GM10248 (cell line): Measurements from ENCODE around the gene EPM2A.

Source experiments
- CTCF ChIA-PET: fragments of 300-600 bp; sonication (Branson Sonifier 250); formaldehyde crosslinking; extraction: SDS; loops from one replicate; lab custom pipeline; 2021; ENCODE audit warnings: antibody characterized with exemption; lab: Yijun Ruan, JAX
- POLR2A ChIA-PET: fragments of 350-650 bp; sonication (Branson Sonifier 250); formaldehyde crosslinking; extraction: SDS; loops from one replicate; lab custom pipeline; 2020; ENCODE audit warnings: antibody characterized with exemption; lab: Yijun Ruan, JAX
- DNase-seq: peaks from one replicate; pipeline ENCODE4 v3.0.0; 2012; ENCODE audit errors: extremely low spot score
- TF ChIP-seq, protein P1 (sequence below): IDR thresholded peaks from 2 replicates; pipeline ENCODE4 v1.5.1; 2012; ENCODE audit warnings: mild to moderate bottlenecking, low read depth; ENCODE audit errors: extremely low read depth, missing control alignments, control extremely low read depth

The EPM2A gene

DNA sequence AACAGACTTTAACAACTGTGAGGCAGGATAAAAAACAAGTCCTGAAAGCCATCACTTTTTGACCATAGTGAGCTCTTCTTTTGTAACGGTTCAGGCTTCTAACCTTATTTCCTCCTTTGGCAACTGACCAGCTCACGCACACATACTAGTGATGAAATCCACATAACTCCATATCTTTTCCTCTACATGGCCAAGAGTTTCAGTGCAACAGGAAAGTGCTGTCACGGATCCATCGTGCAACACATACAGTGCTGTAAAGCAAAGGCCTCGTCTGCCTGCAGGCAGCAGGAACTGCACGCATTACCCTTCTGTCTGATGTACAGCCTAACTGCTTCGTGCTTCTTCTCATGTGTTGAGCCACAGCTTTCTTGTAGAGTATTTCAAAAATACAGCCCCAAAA is 108.5 kb downstream of the EPM2A start:
- no peak for DNase-seq
- ChIA-PET CTCF (interaction anchor here (1.2 to 4.7 kb wide), 4 partner anchors 9 to 14 kb away, joined by 3 to 27 read pairs (median 3); no protein-coding TSS in a partner anchor), POLR2A (no interaction called here)
- TF ChIP-seq, protein P1, sequence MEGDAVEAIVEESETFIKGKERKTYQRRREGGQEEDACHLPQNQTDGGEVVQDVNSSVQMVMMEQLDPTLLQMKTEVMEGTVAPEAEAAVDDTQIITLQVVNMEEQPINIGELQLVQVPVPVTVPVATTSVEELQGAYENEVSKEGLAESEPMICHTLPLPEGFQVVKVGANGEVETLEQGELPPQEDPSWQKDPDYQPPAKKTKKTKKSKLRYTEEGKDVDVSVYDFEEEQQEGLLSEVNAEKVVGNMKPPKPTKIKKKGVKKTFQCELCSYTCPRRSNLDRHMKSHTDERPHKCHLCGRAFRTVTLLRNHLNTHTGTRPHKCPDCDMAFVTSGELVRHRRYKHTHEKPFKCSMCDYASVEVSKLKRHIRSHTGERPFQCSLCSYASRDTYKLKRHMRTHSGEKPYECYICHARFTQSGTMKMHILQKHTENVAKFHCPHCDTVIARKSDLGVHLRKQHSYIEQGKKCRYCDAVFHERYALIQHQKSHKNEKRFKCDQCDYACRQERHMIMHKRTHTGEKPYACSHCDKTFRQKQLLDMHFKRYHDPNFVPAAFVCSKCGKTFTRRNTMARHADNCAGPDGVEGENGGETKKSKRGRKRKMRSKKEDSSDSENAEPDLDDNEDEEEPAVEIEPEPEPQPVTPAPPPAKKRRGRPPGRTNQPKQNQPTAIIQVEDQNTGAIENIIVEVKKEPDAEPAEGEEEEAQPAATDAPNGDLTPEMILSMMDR = no peak

DNA sequence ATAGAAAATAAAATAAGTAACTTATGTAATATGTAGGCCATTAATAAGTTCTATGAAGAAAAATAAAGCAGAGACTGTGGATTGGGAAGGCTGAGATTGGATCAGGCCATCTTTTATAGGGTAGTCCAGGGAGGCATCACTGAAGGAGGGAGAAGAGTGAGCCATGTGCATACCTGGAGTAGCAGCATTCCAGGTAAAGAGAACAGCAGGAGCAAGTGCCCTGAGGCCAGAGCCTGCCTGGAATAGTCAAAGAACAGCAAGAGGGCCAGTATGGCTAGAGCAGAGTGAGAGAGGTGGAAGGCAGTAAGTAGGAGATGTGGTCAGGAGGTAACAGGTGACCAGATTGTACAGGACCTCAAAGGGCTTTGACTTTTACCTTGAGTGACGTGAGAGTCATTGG is 112.1 kb downstream of the EPM2A start:
- no peak for DNase-seq
- TF ChIP-seq, protein P1 = no peak
- ChIA-PET POLR2A (no interaction called here), CTCF (interaction anchor here (1.1 to 4.7 kb wide), 3 partner anchors 10 to 15 kb away, joined by 3 to 27 read pairs (median 20); no protein-coding TSS in a partner anchor)

- DNase-seq = no peak
- TF ChIP-seq, protein P1 = no peak
- POLR2A ChIA-PET = no interaction called here
- CTCF ChIA-PET = interaction anchor here (2.9 kb wide), 1 partner anchor 12 kb away, joined by 20 read pairs; no protein-coding TSS in a partner anchor
Measured at GRCh38 chr6:145621776-145622175, 113.5 kb downstream of the EPM2A start.

- CTCF ChIA-PET = interaction anchor here (1.0 to 1.1 kb wide), 2 partner anchors 14 to 66 kb away, joined by 3 to 4 read pairs; no protein-coding TSS in a partner anchor
- POLR2A ChIA-PET = no interaction called here
- TF ChIP-seq, protein P1 = no peak
- DNase-seq = no peak
Measured at GRCh38 chr6:145620088-145620487, 115.2 kb downstream of the EPM2A start.

- no peak for DNase-seq
Measured at GRCh38 chr6:145609521-145609920, 125.8 kb downstream of the EPM2A start.

DNA sequence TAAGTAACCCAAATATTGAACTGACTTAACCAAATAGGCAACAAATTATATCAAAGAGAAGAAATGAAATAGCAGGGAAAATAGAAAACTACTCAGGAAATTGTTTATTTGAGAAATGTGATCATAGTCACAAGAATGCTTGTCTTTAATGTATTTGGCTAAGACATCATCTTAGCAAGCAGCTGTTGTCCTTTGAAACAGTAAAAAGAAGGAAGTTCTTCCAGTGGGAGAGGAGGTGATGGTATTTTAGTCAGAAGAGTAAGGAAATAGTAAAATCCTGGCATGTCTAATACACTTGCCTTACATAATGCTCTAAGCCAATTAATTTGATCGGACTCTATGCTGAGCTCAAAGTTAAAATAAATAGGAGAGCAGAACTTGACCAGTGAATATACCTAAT is 126.5 kb downstream of the EPM2A start:
- CTCF ChIA-PET = interaction anchor here (1.3 to 2.1 kb wide), 2 partner anchors 14 to 25 kb away, joined by 3 to 11 read pairs; no protein-coding TSS in a partner anchor
- POLR2A ChIA-PET = no interaction called here
- TF ChIP-seq, protein P1 = no peak
- no peak for DNase-seq

More at GRCh38 chr6:145609521-145609920, 125.8 kb downstream of the EPM2A start:
- ChIA-PET CTCF (interaction anchor here (1.2 to 2.1 kb wide), 3 partner anchors 14 to 41 kb away, joined by 3 to 11 read pairs (median 3); no protein-coding TSS in a partner anchor), POLR2A (no interaction called here)
- TF ChIP-seq, protein P1 = no peak

DNA sequence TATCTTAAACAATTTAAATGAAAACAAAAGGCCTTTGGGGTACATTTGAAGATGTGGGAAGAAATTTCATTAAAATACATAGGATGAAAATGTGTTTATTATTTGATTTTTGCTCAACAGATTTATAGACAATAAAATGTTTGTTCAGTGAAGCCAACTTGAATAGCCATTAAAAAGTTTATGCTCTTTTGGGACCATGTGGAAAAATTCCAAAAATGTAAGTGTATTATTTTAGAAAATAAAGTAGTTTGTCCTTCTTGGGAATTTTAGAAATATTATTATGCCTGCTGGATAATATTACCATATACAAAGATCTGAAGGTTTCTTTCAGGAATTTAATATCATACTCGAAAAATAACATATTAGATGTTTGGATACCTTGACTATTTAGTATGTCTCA is 131.3 kb downstream of the EPM2A start:
- ChIA-PET CTCF (interaction anchor here (1.4 to 1.9 kb wide), 3 partner anchors 10 to 30 kb away, joined by 4 to 10 read pairs (median 4); no protein-coding TSS in a partner anchor), POLR2A (no interaction called here)
- TF ChIP-seq, protein P1 = no peak
- no peak for DNase-seq
